ENCODE data around the gene DGKZ.
"Not testable (repeated sequence)": the region's sequence is repeated elsewhere in the genome, so short reads cannot be mapped to it uniquely, and the experiment has no call there.

The DGKZ gene

GRCh38 chr11:46369458-46370152, 22.3 kb downstream of the DGKZ start:
- H3K4me3 ChIP-seq (ENCODE audit: low read depth, low read length): no peak overlapping the region
- in situ Hi-C loops (cut with HindIII; ENCODE audit: low sequenced_read_pairs): no loop called here
- peak; percentile 72 for DNase-seq (ENCODE audit: low read depth, low spot score)
- TF ChIP-seq CTCF (IDR thresholded peaks at IDR 0.05; ENCODE audit: low read depth, low read length): peak; percentile 97

- in situ Hi-C loops (cut with HindIII; ENCODE audit: low sequenced_read_pairs): no loop called here
- no peak overlapping the region for H3K4me3 ChIP-seq (ENCODE audit: low read depth, low read length)
- no peak for TF ChIP-seq CTCF (IDR thresholded peaks at IDR 0.05; ENCODE audit: low read depth, low read length)
- DNase-seq (ENCODE audit: low read depth, low spot score): no peak
These were observed 23.0 kb downstream of the DGKZ start for GRCh38 chr11:46370253-46370652.

DNA sequence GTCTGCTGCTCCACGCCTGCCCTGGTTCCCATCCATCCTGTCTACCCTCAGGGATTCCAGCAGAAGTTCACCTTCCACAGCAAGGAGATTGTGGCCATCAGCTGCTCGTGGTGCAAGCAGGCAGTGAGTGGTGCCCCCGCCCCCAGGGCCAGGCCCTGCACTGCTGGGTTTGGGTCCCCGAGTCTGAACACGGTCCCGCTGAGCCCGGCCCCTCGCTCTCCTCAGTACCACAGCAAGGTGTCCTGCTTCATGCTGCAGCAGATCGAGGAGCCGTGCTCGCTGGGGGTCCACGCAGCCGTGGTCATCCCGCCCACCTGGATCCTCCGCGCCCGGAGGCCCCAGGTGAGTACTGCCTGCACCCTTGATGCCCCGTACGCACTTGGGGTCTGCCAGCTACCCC, 24.0 kb downstream of the DGKZ start:
- H3K4me3 ChIP-seq (ENCODE audit: low read depth, low read length); DNase-seq (ENCODE audit: low read depth, low spot score); in situ Hi-C loops (cut with HindIII; ENCODE audit: low sequenced_read_pairs): not testable (repeated sequence)

- no peak overlapping the region for H3K4me3 ChIP-seq (ENCODE audit: low read depth, low read length)
- DNase-seq (ENCODE audit: low read depth, low spot score): no peak
- in situ Hi-C loops (cut with HindIII; ENCODE audit: low sequenced_read_pairs): no loop called here
- TF ChIP-seq CTCF (IDR thresholded peaks at IDR 0.05; ENCODE audit: low read depth, low read length): no peak
These were observed 24.8 kb downstream of the DGKZ start for GRCh38 chr11:46372086-46372485.

DNA sequence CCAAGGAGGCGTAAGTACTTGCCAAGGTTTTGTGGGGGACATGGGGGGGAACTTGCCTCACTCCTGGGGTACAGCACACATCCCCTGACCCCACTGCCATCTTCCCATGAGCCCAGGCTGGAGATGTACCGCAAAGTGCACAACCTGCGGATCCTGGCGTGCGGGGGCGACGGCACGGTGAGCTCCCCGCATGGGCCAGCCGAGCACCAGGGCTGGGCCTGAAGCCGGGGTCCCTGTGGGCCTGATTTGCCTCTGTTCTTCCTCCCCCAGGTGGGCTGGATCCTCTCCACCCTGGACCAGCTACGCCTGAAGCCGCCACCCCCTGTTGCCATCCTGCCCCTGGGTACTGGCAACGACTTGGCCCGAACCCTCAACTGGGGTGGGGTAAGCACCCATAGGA, 25.2 kb downstream of the DGKZ start:
- in situ Hi-C loops (cut with HindIII; ENCODE audit: low sequenced_read_pairs); H3K4me3 ChIP-seq (ENCODE audit: low read depth, low read length); DNase-seq (ENCODE audit: low read depth, low spot score): not testable (repeated sequence)

DNA sequence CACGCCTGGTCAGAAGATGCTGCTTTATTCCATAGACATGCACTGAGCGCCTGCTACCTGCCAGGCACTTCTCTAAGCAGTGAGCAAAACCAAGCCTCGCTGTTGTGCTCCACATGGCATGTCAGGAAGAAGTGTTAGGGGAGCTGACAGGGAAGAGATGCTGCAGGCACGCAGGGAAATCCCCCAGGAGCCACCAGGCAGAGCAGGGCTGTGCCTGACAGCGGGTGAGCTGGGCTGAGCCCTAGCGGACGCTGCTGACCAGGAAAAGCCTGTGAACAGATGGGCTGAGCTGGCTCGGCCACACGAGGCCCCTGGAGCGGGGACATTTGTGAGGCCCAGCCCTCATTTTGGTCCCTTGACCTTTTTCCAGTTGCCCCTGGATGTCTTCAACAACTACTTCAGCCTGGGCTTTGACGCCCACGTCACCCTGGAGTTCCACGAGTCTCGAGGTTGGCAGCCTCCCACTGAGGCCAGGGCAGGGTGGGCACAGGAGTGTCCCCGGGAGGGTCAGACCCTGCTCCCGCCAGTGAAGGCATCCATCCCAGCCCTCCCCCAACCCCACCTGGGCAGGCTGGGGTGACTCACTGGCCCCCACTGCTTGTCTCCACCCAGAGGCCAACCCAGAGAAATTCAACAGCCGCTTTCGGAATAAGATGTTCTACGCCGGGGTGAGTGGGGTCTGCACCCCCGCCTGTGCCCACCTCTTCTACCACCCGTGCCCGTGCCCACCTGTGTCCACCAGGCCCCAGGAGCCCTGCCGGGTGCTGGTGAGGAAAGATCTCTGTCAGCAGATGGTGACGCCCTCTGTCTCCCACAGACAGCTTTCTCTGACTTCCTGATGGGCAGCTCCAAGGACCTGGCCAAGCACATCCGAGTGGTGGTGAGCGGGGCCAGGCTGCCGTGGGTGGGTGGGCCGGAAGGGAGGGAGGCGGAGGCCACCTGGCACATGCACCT, 26.8 kb downstream of the DGKZ start:
- no peak overlapping the region for H3K4me3 ChIP-seq (ENCODE audit: low read depth, low read length)
- DNase-seq (ENCODE audit: low read depth, low spot score): no peak
- TF ChIP-seq CTCF (IDR thresholded peaks at IDR 0.05; ENCODE audit: low read depth, low read length): no peak
- in situ Hi-C loops (cut with HindIII; ENCODE audit: low sequenced_read_pairs): no loop called here

- in situ Hi-C loops (cut with HindIII; ENCODE audit: low sequenced_read_pairs): no loop called here
- no peak for TF ChIP-seq CTCF (IDR thresholded peaks at IDR 0.05; ENCODE audit: low read depth, low read length)
- no peak overlapping the region for H3K4me3 ChIP-seq (ENCODE audit: low read depth, low read length)
- DNase-seq (ENCODE audit: low read depth, low spot score): no peak
These were observed 27.6 kb downstream of the DGKZ start for GRCh38 chr11:46374815-46375214.

Data from astrocyte of the spinal cord (primary cell).